Osteoblast (primary cell): Measurements from ENCODE around the gene CLDN25. TPM values are rescaled to one million over a fixed set of nuclear protein-coding genes. Genes with fewer than 3 reads are reported as not detected.

Experiments
- DNase-seq: peaks from one replicate; pipeline ENCODE4 v3.0.0; 2011; ENCODE audit warnings: low spot score, mixed read lengths; ENCODE audit not compliant: insufficient read length; ENCODE audit errors: missing footprints
- H2AFZ ChIP-seq: 2 replicates; pipeline ENCODE4 v1.6.0; 2011; ENCODE audit warnings: mild to moderate bottlenecking, low read length
- H3K27ac ChIP-seq: 2 replicates; pipeline ENCODE4 v1.5.1; 2011; ENCODE audit warnings: mild to moderate bottlenecking, low read depth, low read length, moderate library complexity
- H3K27me3 ChIP-seq: 2 replicates; pipeline ENCODE4 v1.6.0; 2012; ENCODE audit warnings: mild to moderate bottlenecking, control low read depth, inconsistent platforms, low read length, moderate library complexity; ENCODE audit not compliant: insufficient read depth
- H3K36me3 ChIP-seq: 2 replicates; pipeline ENCODE4 v1.5.1; 2011; ENCODE audit warnings: mild to moderate bottlenecking, low read length, control low read depth, moderate library complexity; ENCODE audit not compliant: insufficient read depth
- H3K4me1 ChIP-seq: 2 replicates; pipeline ENCODE4 v1.5.1; 2011; ENCODE audit warnings: mild to moderate bottlenecking, low read length, control low read depth, moderate library complexity; ENCODE audit not compliant: insufficient read depth
- H3K4me2 ChIP-seq: 2 replicates; pipeline ENCODE4 v1.6.0; 2011; ENCODE audit warnings: mild to moderate bottlenecking, low read length; ENCODE audit not compliant: insufficient read depth
- H3K4me3 ChIP-seq: fragments of 200-600 bp; sonication (generic); 3 replicates; pipeline ENCODE4 v1.5.1; 2012; ENCODE audit warnings: mild to moderate bottlenecking, low read length, inconsistent platforms; ENCODE audit not compliant: insufficient read depth
- H3K79me2 ChIP-seq: 2 replicates; pipeline ENCODE4 v1.6.0; 2012; ENCODE audit warnings: mild to moderate bottlenecking, low read length, control low read depth, inconsistent platforms; ENCODE audit not compliant: insufficient read depth
- H3K9me3 ChIP-seq: 2 replicates; pipeline ENCODE4 v1.5.1; 2011; ENCODE audit warnings: low read depth, low read length, control low read depth
- H4K20me1 ChIP-seq: 2 replicates; pipeline ENCODE4 v1.6.0; 2012; ENCODE audit warnings: mild to moderate bottlenecking, low read length, control low read depth; ENCODE audit not compliant: insufficient read depth
- CTCF ChIP-seq: IDR thresholded peaks from 2 replicates; pipeline ENCODE4 v1.5.1; 2011; ENCODE audit warnings: mild to moderate bottlenecking, low read depth, low read length, moderate library complexity; ENCODE audit errors: extremely low read depth
- small RNA-seq: library from RNA; depleted of rRNA; stranded (forward); fragments of <200 nt; gene quantifications from one replicate; pipeline ENCODE3, GENCODE V24; 2012
- total RNA-seq: library from RNA; depleted of rRNA; stranded (reverse); fragments of >200 nt; gene quantifications from 2 replicates; pipeline ENCODE4 v1.2.3, GENCODE V29; 2012

CLDN25 gene
- total RNA-seq, 1 donor = not detected

GRCh38 chr11:113829751-113830150 lies 50.2 kb downstream of the CLDN25 start:
- Histone ChIP-seq H3K27ac (no peak overlapping the region), H3K9me3 (no peaks in the 10 kb centered on the region), H3K27me3 (no peaks in the 10 kb centered on the region), H3K4me2 (no peak overlapping the region), H3K36me3 (peaks cover 2% of the 10 kb centered on the region), H3K4me1 (no peaks in the 10 kb centered on the region), H2AFZ (no peak overlapping the region), H3K4me3 (no peak overlapping the region), H4K20me1 (no peaks in the 10 kb centered on the region), H3K79me2 (no peaks in the 10 kb centered on the region)
- no peak for TF ChIP-seq CTCF
- DNase-seq = no peak

Small RNA genes within 50 kb of the gene (small RNA-seq; reads per million reads assigned to genes)
- not detected for gene LRRC37A13P
- gene RPS29P19 = not detected

Other genes starting within 250 kb of the CLDN25 start
- gene TMPRSS5, start 73.5 kb upstream of the CLDN25 start, total RNA-seq = 0.29 and 0.36 TPM in 2 replicates
- gene ZW10, start 6.1 kb upstream of the CLDN25 start, total RNA-seq = 17.7 and 20.6 TPM in 2 replicates
- 21.8 and 31.5 TPM in 2 replicates for gene USP28, start 95.8 kb downstream of the CLDN25 start, total RNA-seq
- gene HTR3B, start 125.0 kb downstream of the CLDN25 start, total RNA-seq = not detected in 2 replicates
- not detected in 2 replicates for gene HTR3A, start 195.3 kb downstream of the CLDN25 start, total RNA-seq